HL-60 (cell line): ENCODE measurements around the gene CAMKMT.

Source experiments
- DNase-seq, 2 experiments: peaks; one replicate each; pipeline ENCODE4 v3.0.0-alpha.2; 2010 to 2020; ENCODE audit warnings: low read depth in 1 of 2, low spot score in 1 of 2
- H3K27ac ChIP-seq: fragments of 250-450 bp; sonication (Bioruptor Pico); replicated peaks from 2 replicates; pipeline ENCODE4 v1.5.1; 2020; ENCODE audit warnings: mild to moderate bottlenecking, moderate library complexity
- H3K27me3 ChIP-seq: fragments of 250-450 bp; sonication (Bioruptor Pico); 2 replicates; pipeline ENCODE4 v1.5.1; 2021; ENCODE audit warnings: mild to moderate bottlenecking, moderate library complexity; ENCODE audit not compliant: insufficient read depth, poor library complexity, severe bottlenecking
- H3K4me3 ChIP-seq: replicated peaks from 2 replicates; pipeline ENCODE4 v1.5.1; 2011; ENCODE audit warnings: mild to moderate bottlenecking, control low read depth, low read length; ENCODE audit not compliant: insufficient read depth
- GABPA ChIP-seq: IDR thresholded peaks from 2 replicates; pipeline ENCODE4 v1.6.1; 2012; ENCODE audit warnings: low read depth
- POLR2AphosphoS5 ChIP-seq: IDR thresholded peaks from 2 replicates; pipeline ENCODE4 v1.6.1; 2012; ENCODE audit warnings: low read depth
- SPI1 ChIP-seq: IDR thresholded peaks from 2 replicates; pipeline ENCODE4 v1.6.1; 2012; ENCODE audit warnings: low read depth, mild to moderate bottlenecking, borderline replicate concordance
- TF ChIP-seq, protein P1 (sequence below): IDR thresholded peaks from one replicate; pipeline ENCODE4 v1.5.1; 2011; ENCODE audit warnings: low read length, control low read depth, inconsistent platforms; ENCODE audit not compliant: insufficient read depth
- TF ChIP-seq, protein P2 (sequence below): IDR thresholded peaks from 2 replicates; pipeline ENCODE4 v1.6.1; 2012; ENCODE audit warnings: low read depth; ENCODE audit not compliant: insufficient replicate concordance

Gene CAMKMT

DNA sequence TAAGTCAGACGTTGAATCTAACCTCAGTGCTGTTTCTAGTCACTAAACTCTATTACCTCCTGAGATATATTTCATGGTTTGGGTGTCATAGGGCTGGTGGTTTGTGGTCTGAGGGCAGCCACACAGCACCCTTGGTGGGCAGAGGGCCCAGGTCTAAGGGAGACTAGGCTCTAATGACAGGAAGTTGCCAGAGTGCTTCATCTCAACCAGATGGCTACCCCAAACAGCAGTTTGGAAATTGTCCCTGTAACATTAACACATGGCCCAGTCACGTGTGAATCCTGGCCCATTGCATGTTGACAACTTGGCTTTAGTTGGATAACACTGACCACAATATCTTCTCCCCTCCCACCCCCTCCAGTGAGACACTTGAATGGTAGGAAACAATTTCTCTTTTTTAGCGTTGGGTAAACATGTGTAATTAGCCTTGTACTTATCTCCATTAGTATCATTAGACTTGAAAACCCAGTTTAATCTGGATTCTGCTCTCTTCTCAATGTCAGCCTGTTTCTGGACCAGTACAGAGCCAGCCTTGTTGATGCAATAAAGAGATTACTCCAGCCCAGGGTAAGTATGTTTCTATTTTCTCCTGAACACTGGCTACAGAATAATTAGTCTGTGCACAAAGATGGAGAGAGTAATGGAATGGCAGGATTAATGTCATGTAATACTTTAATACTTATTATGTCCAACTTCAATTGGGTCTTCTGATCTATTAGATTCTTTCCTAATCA is 392.0 kb downstream of the CAMKMT start:
- DNase-seq, result peak; percentile 37 to 86
- peaks cover 2% of the 10 kb centered on the region for H3K27me3 ChIP-seq
- no peak for TF ChIP-seq SPI1
- TF ChIP-seq, protein P1, sequence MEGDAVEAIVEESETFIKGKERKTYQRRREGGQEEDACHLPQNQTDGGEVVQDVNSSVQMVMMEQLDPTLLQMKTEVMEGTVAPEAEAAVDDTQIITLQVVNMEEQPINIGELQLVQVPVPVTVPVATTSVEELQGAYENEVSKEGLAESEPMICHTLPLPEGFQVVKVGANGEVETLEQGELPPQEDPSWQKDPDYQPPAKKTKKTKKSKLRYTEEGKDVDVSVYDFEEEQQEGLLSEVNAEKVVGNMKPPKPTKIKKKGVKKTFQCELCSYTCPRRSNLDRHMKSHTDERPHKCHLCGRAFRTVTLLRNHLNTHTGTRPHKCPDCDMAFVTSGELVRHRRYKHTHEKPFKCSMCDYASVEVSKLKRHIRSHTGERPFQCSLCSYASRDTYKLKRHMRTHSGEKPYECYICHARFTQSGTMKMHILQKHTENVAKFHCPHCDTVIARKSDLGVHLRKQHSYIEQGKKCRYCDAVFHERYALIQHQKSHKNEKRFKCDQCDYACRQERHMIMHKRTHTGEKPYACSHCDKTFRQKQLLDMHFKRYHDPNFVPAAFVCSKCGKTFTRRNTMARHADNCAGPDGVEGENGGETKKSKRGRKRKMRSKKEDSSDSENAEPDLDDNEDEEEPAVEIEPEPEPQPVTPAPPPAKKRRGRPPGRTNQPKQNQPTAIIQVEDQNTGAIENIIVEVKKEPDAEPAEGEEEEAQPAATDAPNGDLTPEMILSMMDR, result no peak
- peak; percentile 45; the same call in 1 of the 2 replicates for TF ChIP-seq GABPA
- TF ChIP-seq, protein P2, sequence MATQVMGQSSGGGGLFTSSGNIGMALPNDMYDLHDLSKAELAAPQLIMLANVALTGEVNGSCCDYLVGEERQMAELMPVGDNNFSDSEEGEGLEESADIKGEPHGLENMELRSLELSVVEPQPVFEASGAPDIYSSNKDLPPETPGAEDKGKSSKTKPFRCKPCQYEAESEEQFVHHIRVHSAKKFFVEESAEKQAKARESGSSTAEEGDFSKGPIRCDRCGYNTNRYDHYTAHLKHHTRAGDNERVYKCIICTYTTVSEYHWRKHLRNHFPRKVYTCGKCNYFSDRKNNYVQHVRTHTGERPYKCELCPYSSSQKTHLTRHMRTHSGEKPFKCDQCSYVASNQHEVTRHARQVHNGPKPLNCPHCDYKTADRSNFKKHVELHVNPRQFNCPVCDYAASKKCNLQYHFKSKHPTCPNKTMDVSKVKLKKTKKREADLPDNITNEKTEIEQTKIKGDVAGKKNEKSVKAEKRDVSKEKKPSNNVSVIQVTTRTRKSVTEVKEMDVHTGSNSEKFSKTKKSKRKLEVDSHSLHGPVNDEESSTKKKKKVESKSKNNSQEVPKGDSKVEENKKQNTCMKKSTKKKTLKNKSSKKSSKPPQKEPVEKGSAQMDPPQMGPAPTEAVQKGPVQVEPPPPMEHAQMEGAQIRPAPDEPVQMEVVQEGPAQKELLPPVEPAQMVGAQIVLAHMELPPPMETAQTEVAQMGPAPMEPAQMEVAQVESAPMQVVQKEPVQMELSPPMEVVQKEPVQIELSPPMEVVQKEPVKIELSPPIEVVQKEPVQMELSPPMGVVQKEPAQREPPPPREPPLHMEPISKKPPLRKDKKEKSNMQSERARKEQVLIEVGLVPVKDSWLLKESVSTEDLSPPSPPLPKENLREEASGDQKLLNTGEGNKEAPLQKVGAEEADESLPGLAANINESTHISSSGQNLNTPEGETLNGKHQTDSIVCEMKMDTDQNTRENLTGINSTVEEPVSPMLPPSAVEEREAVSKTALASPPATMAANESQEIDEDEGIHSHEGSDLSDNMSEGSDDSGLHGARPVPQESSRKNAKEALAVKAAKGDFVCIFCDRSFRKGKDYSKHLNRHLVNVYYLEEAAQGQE, result no peak
- TF ChIP-seq POLR2AphosphoS5, result peak; percentile 99
- no peak overlapping the region for H3K4me3 ChIP-seq
- no peak overlapping the region for H3K27ac ChIP-seq

DNA sequence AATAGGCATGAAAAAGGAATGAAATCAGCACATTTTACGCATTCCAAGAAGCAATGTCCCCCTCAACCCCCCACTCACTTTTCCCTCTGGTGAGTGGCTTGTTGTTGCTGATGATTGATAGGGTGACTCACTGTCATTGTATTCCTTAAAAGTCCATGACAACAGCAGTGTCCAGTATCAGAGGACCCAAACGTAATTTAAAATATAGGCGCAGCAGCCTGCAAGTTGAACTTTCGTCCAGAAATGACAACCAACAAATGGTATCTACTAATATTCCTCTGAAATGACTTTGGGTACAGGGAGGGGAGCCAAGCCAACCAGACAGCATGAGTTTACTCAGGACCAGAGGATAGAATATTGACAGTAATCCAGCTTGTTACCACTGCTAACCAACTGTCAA is 396.8 kb downstream of the CAMKMT start:
- no peak overlapping the region for H3K4me3 ChIP-seq
- no peak overlapping the region for H3K27ac ChIP-seq
- TF ChIP-seq POLR2AphosphoS5 (no peak), GABPA (no peak), SPI1 (no peak)
- TF ChIP-seq, protein P1, result no peak
- TF ChIP-seq, protein P2, result no peak
- peaks cover 2% of the 10 kb centered on the region for H3K27me3 ChIP-seq
- no peak for DNase-seq

DNA sequence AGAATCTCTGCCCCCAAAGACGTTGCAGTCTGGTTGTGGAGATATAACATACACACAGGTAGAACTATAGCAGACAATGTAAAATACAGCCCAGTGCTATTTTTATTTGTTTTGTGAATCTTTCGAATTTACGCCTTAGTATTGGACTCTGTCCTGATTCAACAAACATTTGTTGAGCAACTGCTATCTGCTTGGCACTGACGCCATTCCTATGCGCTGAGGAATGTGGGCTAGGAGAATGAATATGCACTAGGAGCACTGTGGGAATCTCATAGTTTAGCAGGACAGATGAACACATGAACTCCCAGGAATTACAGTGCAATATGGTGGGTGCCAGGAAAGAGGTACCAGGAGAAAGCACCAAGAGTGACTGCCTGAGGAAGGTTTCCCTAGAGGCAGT is 398.1 kb downstream of the CAMKMT start:
- H3K27ac ChIP-seq, result no peak overlapping the region
- H3K4me3 ChIP-seq, result no peak overlapping the region
- H3K27me3 ChIP-seq, result peaks cover 2% of the 10 kb centered on the region
- DNase-seq, result no peak
- TF ChIP-seq SPI1 (no peak), GABPA (no peak), POLR2AphosphoS5 (no peak)
- TF ChIP-seq, protein P1, result no peak
- TF ChIP-seq, protein P2, result no peak
